ENCODE measurements around the gene ITGB1BP1.

The ITGB1BP1 gene

DNA sequence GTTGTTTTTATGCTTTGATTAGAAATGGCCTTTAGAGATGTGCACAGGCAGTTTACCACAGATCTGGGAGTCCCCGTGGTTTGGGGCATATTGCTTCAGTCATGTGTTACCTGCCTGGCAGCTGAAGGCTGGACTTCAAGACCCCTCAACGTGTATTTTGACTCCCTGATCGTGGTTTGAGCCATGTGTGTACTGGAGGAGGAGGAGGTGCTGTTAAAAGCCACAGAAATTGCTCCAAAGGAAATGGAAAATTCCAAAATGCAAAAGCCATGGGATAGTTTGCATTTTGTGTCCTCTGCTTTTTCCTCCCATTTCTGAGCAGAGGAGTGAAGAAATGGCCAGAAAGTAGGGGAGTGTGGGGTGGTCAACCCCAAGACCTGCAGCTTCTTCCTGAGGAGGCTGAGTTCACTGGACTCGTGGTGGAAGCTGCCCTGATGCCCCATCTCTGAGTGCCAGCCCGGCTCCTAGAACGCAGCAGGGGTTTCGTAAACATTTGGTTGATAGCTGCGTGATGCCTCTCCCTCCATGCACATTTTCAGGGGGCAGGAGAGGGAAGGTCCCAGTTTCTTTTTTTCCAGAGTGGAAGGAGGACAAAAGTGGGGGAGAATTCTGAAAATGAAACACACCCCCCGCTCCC is 45.7 kb downstream of the ITGB1BP1 start:
- no peak for DNase-seq (ENCODE audit: low spot score)

- no peak for DNase-seq (ENCODE audit: low spot score)
Measured at GRCh38 chr2:9375857-9376428, 47.4 kb downstream of the ITGB1BP1 start.

GRCh38 chr2:9374071-9374730 is 49.1 kb downstream of the ITGB1BP1 start:
- DNase-seq (ENCODE audit: low spot score) = no peak

DNA sequence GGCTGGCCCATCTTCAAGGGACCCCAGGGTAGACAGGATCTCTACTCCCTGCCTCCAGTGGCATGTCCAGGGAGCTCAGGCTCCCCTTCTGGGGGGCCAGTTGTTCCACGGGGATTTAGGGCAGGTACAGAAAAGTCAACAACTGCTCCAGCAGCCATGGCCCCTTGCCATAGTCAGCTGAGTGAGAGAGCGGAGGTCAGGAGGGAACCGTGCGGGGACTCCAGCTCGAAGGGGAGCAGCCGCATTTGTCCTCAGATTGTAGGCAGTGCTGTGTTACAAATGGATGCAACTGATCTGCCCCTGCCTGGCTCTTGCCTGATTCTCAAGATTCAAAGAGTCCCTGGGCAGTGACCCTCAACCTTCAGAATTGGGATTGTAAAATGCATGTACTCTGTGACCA is 49.9 kb downstream of the ITGB1BP1 start:
- no peak for DNase-seq (ENCODE audit: low spot score)

DNA sequence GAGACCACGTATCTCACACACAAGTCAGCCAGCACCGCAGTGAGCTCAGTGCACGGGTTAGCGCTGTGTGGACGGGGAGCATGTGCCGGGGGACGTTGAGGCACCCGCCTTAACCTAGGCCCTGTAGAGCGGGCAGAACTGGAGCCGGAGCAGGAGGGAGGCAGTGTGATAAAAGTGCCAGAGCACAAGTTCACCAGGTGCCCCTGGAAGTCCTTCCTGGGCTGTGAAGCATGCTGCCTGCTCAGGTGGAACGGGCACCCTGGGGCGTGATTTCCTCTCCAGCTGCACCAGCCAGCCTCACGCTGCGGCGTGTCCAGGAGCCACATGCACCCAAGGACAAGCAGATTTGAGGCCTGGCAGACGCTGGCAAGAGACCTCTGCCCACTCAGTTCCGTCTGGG is 50.3 kb downstream of the ITGB1BP1 start:
- DNase-seq (ENCODE audit: low spot score) = no peak

- DNase-seq (ENCODE audit: low spot score) = no peak
Measured at GRCh38 chr2:9370746-9371145, 52.6 kb downstream of the ITGB1BP1 start.

DNA sequence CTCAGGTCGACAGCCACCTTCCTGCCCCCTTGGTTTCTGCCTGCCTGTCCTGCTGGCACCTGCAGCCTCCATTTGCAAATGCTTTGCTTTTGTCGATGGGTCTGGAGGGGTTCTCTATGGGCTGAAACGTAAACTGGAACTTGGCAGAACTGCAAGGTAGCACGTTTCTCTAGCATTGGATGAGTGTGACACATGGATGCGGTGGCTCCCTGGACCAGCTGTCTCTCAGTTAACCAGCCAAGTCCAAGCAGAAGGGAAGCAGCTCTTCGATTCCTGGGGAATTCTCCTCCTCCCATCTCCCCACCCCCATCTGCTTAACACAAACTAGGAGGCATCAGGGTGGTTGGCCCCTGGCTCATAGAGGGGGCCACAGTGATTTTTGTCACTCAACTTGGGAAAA is 57.3 kb downstream of the ITGB1BP1 start:
- no peak for DNase-seq (ENCODE audit: low spot score)

- DNase-seq (ENCODE audit: low spot score) = no peak
Measured at GRCh38 chr2:9365498-9366019, 57.8 kb downstream of the ITGB1BP1 start.

DNA sequence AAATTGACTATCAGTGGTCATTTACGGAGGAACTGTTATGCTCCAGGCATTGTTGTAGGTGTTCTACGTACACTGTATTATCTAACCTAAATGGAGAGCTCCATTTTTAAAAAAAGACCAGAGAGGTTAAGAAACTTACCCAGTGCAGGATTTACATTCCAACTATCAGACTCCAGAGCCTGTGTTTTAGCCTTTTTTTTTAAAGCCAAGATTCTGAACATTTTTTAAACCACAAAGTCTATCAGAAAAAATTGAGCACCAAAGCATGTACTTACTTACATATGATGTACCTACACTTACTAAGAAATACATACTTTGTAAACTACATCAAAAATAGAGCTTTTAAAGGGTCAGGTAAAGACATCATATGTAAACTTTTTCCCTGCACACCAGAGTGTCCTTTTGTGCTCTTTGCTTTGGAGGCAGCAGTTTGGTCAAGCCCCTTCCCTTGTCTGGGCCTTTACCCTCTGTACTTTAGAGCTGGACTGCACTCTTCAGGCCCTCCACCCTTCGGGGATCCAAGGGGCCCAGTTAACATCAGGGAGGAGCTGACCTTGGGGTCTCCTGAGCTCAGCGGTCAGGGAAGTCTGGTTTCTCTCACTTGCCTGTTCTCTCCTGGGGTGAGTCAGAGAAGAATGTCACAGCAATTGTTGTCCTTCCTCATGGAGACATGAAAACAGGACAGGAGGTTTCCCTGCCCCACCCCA is 58.4 kb downstream of the ITGB1BP1 start:
- no peak for DNase-seq (ENCODE audit: low spot score)

- DNase-seq (ENCODE audit: low spot score) = no peak
Measured at GRCh38 chr2:9364373-9364772, 59.0 kb downstream of the ITGB1BP1 start.

DNA sequence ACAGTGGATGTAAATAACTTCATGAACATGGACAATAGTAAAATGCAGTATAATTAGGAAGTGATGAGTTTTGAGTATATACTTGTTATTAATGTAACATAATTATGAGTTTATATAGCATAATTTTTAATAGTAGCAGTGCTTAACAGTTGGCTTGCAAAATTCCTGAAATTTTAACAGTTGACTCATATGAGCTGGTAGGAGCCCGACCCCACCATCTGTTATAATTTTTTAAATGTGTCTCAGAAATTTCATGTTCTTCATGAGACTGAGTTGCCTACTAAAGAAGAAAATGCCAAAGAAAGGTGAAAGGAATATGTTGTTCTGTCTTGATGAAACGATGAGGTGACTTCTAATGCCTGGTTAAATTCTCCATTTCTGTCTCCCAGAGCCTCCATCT is 62.6 kb downstream of the ITGB1BP1 start:
- peak; percentile 48 for DNase-seq (ENCODE audit: low spot score)

GRCh38 chr2:9360110-9360509 is 63.2 kb downstream of the ITGB1BP1 start:
- no peak for DNase-seq (ENCODE audit: low spot score)

DNA sequence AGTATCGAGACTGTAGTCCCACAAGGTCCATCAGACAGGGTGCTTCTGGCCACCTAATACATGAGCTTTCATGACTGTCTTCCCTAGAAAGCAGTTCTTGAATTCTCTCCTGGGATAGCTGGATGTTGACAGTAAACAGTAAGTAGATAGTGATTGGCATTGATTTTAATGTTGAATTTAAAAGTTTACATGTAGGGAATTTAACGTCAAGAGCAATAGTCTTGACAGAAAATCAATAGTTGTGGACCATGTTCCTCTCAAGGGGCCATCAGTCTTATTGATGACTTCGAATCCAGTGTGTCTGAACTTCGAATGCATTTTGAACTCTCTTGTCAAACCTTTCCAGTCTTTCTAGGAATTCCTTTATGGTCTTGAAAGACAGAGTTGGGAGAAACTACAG is 63.9 kb downstream of the ITGB1BP1 start:
- DNase-seq (ENCODE audit: low spot score) = no peak

- no peak for DNase-seq (ENCODE audit: low spot score)
Measured at GRCh38 chr2:9358846-9359245, 64.5 kb downstream of the ITGB1BP1 start.

GRCh38 chr2:9356261-9356660 is 67.1 kb downstream of the ITGB1BP1 start:
- no peak for DNase-seq (ENCODE audit: low spot score)

DNA sequence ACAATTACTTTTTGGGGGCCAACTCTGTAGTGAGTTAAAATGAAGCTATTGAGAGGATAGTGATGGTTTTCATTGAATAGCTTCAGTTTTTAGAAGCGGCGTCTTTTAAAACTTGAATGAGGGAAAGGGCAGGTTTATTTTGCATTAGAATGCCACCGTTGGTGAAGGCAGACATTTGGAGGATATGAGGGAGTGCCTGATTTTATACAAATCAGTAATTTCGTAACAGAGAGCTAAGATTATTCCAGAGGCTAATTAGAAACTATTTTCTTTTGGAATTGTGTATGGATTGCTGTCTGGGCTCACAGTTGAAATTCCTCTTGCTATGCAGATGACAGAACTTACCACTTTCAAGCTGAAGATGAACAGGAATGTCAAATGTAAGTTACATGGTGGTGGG is 67.6 kb downstream of the ITGB1BP1 start:
- DNase-seq (ENCODE audit: low spot score) = peak; percentile 15

DNA sequence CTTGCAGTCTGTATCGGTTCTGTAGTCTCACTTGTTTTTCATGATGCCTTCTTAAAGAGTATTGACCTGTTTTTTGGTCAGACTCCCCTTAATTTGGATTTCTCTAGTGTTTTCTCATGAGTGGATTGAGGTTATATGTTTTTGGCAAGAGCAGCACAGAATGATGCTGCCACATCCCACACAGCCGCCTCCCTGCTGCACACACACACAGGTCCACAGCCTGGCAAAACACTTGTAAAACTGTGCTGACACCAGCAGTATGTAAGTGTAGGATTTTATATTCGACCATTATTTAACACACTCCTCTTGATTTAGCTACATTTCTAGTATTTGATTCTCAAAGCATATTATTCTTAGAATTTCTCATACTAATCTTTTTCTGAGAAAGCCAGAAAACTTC is 68.1 kb downstream of the ITGB1BP1 start:
- no peak for DNase-seq (ENCODE audit: low spot score)

DNA sequence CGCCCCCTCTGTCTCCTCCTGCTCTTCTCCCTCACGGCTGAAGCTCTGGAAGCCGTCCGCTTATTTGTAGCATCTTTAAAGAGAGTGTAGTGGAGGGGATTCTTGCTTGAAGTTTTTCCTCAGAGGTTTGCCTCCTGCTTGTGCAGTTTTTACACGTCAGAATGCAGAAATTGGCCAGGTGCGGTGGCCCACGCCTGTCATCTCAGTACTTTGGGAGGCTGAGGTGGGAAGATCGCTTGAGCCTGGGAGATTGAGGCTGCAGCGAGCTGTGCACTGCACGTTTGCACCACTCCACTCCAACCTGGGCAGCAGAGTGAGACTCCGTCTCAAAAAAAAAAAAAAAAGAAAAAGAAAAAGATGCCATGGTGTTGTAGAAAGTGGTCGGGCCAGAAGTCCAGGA is 69.0 kb downstream of the ITGB1BP1 start:
- DNase-seq (ENCODE audit: low spot score) = no peak
